K562 (cell line): ENCODE results near the gene TFAP2E. TPM values are rescaled to one million over a fixed set of nuclear protein-coding genes. Genes with fewer than 3 reads are reported as not detected.

ENCODE experiments used
- BRCA1 ChIP-seq, 2 experiments: fragments of 450-650 bp in 1 of 2; sonication (generic) in 1 of 2; formaldehyde crosslinking in 1 of 2; IDR thresholded peaks; 2 replicates each; pipeline versions ENCODE4 v1.5.0 to v1.6.1; 2017 to 2020; ENCODE audit warnings: mild to moderate bottlenecking in 1 of 2, missing genetic modification reagents in 1 of 2
- IFI16 ChIP-seq: fragments of 250-450 bp; sonication (Bioruptor Pico); IDR thresholded peaks from 2 replicates; pipeline ENCODE4 v2.1.2; 2022; ENCODE audit warnings: mild to moderate bottlenecking, inconsistent platforms
- JUN ChIP-seq, 2 experiments: sonication (generic) in 1 of 2; formaldehyde crosslinking in 1 of 2; IDR thresholded peaks; 2 replicates each; pipeline versions ENCODE4 v1.6.1 to v1.8.0; 2012 to 2022; ENCODE audit warnings: borderline replicate concordance in 2 of 2, mild to moderate bottlenecking in 2 of 2, improper control_type of control experiment in 1 of 2, low read depth in 1 of 2, low read length in 1 of 2, missing genetic modification reagents in 1 of 2
- KDM2B ChIP-seq: fragments of 250-450 bp; sonication (Bioruptor Pico); IDR thresholded peaks from 2 replicates; pipeline ENCODE4 v1.8.0; 2021; ENCODE audit warnings: mild to moderate bottlenecking, moderate library complexity
- NFYB ChIP-seq: IDR thresholded peaks from 2 replicates; pipeline ENCODE4 v1.6.1; 2011; ENCODE audit warnings: mild to moderate bottlenecking, moderate library complexity; ENCODE audit not compliant: insufficient read length; ENCODE audit errors: extremely low read depth
- ZSCAN32 ChIP-seq: fragments of 450-650 bp; formaldehyde crosslinking; IDR thresholded peaks from 2 replicates; pipeline ENCODE4 v1.4.0; 2020; ENCODE audit warnings: mild to moderate bottlenecking, moderate library complexity
- polyA plus RNA-seq, 8 experiments: library from polyadenylated mRNA; depleted of rRNA in 4 of 8; stranded (reverse) in 5 of 8; unstranded in 3 of 8; fragments of >200 nt; fragmentation: Nextera tagmentation in 2 of 8; fragmentation: Illumina TruSeq in 1 of 8; extraction: Ambion mirVana in 2 of 8; extraction: Trizol in 1 of 8; gene quantifications; 2 replicates each; pipeline versions ENCODE4 v1.2.1 to v1.2.3, GENCODE V29; 2011 to 2014; ENCODE audit warnings: inconsistent platforms in 1 of 8, missing spikeins in 1 of 8
- total RNA-seq, 7 experiments: library from RNA; depleted of rRNA in 6 of 7; stranded (reverse); fragments of >200 nt in 6 of 7; fragmentation: Illumina TruSeq in 2 of 7; extraction: Trizol in 2 of 7; gene quantifications; 2 replicates each; pipeline versions ENCODE4 v1.2.1 to v1.2.3, GENCODE V29; 2011 to 2021; ENCODE audit warnings: low replicate concordance in 1 of 7
- TF ChIP-seq, protein P1 (sequence below): fragments of 250-450 bp; sonication (Bioruptor Pico); IDR thresholded peaks from 2 replicates; pipeline ENCODE4 v1.4.0; 2020; ENCODE audit warnings: mild to moderate bottlenecking, moderate library complexity
- TF ChIP-seq, protein P2 (sequence below): sonication (generic); formaldehyde crosslinking; IDR thresholded peaks from 2 replicates; pipeline ENCODE4 v1.8.0; 2023; ENCODE audit warnings: missing genetic modification reagents, mild to moderate bottlenecking, borderline replicate concordance
- TF ChIP-seq, protein P3 (sequence below), 2 experiments: fragments of 450-650 bp; IDR thresholded peaks; 2 replicates each; pipeline ENCODE4 v1.6.1; 2016; ENCODE audit warnings: mild to moderate bottlenecking in 2 of 2, borderline replicate concordance in 1 of 2, low read depth in 1 of 2, moderate library complexity in 1 of 2

TFAP2E gene
- total and polyA plus RNA-seq, 9 of the 15 experiments (the other 6 are each of a cell fraction or from before 2014, with no cell fraction given), result 0.03 to 0.11 (median 0.07) TPM; not detected in 4

DNA sequence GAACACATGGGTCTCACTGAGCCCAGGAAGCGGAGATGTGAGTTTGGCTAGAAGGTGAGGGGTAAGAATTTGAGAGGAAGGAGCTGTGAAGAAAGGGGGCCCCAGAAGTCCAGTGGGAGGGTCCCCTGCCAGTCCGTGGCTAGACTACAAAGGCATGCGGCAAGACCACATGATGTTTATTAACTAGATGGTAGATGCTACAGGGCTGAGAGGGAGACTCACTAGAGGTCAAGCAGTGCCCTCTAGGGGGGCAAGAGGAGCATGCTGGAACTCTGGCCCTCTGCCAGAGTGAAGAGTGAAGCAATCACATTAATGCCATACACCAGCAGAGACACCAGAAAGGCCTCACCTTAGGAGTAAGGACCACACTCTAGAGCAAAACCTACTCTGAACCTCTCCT lies 28.1 kb upstream of the TFAP2E start (continued):
- TF ChIP-seq, protein P1, sequence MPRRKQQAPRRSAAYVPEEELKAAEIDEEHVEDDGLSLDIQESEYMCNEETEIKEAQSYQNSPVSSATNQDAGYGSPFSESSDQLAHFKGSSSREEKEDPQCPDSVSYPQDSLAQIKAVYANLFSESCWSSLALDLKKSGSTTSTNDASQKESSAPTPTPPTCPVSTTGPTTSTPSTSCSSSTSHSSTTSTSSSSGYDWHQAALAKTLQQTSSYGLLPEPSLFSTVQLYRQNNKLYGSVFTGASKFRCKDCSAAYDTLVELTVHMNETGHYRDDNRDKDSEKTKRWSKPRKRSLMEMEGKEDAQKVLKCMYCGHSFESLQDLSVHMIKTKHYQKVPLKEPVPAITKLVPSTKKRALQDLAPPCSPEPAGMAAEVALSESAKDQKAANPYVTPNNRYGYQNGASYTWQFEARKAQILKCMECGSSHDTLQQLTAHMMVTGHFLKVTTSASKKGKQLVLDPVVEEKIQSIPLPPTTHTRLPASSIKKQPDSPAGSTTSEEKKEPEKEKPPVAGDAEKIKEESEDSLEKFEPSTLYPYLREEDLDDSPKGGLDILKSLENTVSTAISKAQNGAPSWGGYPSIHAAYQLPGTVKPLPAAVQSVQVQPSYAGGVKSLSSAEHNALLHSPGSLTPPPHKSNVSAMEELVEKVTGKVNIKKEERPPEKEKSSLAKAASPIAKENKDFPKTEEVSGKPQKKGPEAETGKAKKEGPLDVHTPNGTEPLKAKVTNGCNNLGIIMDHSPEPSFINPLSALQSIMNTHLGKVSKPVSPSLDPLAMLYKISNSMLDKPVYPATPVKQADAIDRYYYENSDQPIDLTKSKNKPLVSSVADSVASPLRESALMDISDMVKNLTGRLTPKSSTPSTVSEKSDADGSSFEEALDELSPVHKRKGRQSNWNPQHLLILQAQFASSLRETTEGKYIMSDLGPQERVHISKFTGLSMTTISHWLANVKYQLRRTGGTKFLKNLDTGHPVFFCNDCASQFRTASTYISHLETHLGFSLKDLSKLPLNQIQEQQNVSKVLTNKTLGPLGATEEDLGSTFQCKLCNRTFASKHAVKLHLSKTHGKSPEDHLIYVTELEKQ (CRISPR knock-in tag), result no peak
- TF ChIP-seq, protein P2, sequence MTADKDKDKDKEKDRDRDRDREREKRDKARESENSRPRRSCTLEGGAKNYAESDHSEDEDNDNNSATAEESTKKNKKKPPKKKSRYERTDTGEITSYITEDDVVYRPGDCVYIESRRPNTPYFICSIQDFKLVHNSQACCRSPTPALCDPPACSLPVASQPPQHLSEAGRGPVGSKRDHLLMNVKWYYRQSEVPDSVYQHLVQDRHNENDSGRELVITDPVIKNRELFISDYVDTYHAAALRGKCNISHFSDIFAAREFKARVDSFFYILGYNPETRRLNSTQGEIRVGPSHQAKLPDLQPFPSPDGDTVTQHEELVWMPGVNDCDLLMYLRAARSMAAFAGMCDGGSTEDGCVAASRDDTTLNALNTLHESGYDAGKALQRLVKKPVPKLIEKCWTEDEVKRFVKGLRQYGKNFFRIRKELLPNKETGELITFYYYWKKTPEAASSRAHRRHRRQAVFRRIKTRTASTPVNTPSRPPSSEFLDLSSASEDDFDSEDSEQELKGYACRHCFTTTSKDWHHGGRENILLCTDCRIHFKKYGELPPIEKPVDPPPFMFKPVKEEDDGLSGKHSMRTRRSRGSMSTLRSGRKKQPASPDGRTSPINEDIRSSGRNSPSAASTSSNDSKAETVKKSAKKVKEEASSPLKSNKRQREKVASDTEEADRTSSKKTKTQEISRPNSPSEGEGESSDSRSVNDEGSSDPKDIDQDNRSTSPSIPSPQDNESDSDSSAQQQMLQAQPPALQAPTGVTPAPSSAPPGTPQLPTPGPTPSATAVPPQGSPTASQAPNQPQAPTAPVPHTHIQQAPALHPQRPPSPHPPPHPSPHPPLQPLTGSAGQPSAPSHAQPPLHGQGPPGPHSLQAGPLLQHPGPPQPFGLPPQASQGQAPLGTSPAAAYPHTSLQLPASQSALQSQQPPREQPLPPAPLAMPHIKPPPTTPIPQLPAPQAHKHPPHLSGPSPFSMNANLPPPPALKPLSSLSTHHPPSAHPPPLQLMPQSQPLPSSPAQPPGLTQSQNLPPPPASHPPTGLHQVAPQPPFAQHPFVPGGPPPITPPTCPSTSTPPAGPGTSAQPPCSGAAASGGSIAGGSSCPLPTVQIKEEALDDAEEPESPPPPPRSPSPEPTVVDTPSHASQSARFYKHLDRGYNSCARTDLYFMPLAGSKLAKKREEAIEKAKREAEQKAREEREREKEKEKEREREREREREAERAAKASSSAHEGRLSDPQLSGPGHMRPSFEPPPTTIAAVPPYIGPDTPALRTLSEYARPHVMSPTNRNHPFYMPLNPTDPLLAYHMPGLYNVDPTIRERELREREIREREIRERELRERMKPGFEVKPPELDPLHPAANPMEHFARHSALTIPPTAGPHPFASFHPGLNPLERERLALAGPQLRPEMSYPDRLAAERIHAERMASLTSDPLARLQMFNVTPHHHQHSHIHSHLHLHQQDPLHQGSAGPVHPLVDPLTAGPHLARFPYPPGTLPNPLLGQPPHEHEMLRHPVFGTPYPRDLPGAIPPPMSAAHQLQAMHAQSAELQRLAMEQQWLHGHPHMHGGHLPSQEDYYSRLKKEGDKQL (CRISPR knock-in tag), result no peak
- TF ChIP-seq KDM2B (CRISPR knock-in tag) (no peak), IFI16 (CRISPR knock-in tag) (no peak), ZSCAN32 (no peak), NFYB (no peak), BRCA1 (IDR thresholded peaks at IDR 0.05) (no peak), BRCA1 (CRISPR knock-in tag; IDR thresholded peaks at IDR 0.05) (no peak), JUN (IDR thresholded peaks at IDR 0.05; ENCODE audit: borderline replicate concordance, low read depth, low read length) (0 out of 2 replicates have a peak, but pooled peaks have one; percentile 9), JUN (CRISPR knock-in tag; IDR thresholded peaks at IDR 0.05; ENCODE audit: borderline replicate concordance) (no peak)
- TF ChIP-seq, protein P3, sequence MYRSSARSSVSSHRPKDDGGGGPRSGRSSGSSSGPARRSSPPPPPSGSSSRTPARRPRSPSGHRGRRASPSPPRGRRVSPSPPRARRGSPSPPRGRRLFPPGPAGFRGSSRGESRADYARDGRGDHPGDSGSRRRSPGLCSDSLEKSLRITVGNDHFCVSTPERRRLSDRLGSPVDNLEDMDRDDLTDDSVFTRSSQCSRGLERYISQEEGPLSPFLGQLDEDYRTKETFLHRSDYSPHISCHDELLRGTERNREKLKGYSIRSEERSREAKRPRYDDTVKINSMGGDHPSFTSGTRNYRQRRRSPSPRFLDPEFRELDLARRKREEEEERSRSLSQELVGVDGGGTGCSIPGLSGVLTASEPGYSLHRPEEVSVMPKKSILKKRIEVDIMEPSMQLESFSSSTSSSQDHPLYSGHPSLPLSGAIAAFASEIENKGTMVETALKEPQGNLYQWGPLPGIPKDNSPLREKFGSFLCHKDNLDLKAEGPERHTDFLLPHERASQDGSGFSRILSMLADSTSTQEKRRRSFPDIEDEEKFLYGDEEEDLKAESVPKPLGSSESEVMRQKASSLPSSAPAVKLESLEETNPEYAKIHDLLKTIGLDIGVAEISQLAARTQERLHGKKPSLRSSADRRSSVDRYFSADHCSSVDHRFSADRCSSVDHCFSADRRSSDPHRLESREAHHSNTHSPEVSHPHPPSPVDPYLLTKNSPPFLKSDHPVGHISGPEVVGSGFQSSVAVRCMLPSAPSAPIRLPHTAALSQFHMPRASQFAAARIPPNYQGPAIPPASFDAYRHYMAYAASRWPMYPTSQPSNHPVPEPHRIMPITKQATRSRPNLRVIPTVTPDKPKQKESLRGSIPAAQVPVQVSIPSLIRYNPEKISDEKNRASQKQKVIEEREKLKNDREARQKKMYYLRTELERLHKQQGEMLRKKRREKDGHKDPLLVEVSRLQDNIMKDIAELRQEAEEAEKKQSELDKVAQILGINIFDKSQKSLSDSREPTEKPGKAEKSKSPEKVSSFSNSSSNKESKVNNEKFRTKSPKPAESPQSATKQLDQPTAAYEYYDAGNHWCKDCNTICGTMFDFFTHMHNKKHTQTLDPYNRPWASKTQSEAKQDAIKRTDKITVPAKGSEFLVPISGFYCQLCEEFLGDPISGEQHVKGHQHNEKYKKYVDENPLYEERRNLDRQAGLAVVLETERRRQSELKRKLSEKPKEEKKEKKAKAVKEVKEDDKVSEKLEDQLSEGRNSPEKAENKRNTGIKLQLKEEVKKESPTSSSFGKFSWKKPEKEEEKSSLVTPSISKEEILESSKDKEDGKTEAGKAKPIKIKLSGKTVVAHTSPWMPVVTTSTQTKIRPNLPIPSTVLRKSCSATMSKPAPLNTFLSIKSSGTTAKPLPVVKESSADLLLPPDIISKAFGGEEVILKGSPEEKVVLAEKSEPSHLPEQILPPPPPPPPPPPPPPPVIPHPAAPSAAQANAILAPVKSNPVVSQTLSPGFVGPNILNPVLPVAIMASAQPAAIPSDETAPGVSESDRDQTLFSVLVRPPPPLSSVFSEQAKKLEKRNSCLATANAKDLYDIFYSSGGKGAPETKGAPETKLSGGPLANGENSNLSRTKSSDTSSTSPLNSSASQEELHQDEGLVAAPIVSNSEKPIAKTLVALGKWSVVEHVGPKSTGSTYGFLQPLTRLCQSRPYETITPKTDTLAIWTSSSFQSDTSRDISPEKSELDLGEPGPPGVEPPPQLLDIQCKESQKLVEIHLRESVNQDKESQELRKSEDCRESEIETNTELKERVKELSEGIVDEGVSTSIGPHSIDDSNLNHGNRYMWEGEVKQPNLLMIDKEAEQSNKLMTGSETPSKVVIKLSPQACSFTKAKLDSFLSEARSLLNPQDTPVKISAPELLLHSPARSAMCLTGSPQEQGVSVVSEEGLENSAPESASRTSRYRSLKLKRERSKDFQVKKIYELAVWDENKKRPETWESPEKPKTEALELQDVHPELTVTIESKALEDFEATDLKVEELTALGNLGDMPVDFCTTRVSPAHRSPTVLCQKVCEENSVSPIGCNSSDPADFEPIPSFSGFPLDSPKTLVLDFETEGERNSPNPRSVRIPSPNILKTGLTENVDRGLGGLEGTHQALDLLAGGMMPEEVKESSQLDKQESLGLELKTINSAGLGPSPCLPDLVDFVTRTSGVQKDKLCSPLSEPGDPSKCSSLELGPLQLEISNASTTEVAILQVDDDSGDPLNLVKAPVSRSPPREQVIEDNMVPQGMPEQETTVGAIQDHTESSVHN (IDR thresholded peaks at IDR 0.05; ENCODE audit: borderline replicate concordance in 1 of 2, low read depth in 1 of 2), result no peak
